IPS-20b (cell line): ENCODE results near the gene SNX24.
A peak's percentile ranks its signal among the peaks of the same experiment; 100 is the strongest.

Source experiments
- H3K27ac ChIP-seq: one replicate; pipeline ENCODE4 v1.5.1; 2013; ENCODE audit warnings: low read length
- H3K27me3 ChIP-seq: 2 replicates; pipeline ENCODE4 v1.6.1; 2013; ENCODE audit warnings: mild to moderate bottlenecking, low read length, inconsistent platforms; ENCODE audit not compliant: insufficient read depth
- H3K36me3 ChIP-seq: 2 replicates; pipeline ENCODE4 v1.6.1; 2013; ENCODE audit warnings: low read depth, mild to moderate bottlenecking, inconsistent platforms, low read length, moderate library complexity; ENCODE audit not compliant: insufficient read depth
- H3K4me1 ChIP-seq: 2 replicates; pipeline ENCODE4 v1.6.1; 2013; ENCODE audit warnings: mild to moderate bottlenecking, control low read depth, inconsistent platforms, low read length, moderate library complexity; ENCODE audit not compliant: insufficient read depth
- H3K4me3 ChIP-seq: 2 replicates; pipeline ENCODE4 v1.5.1; 2013; ENCODE audit warnings: mild to moderate bottlenecking, low read length, inconsistent platforms
- H3K9ac ChIP-seq: 2 replicates; pipeline ENCODE4 v1.6.1; 2013; ENCODE audit warnings: low read depth, mild to moderate bottlenecking, inconsistent platforms, low read length, moderate library complexity
- H3K9me3 ChIP-seq: 2 replicates; pipeline ENCODE4 v1.6.1; 2013; ENCODE audit warnings: mild to moderate bottlenecking, low read depth, low read length, inconsistent platforms; ENCODE audit not compliant: insufficient read depth

Gene SNX24

GRCh38 chr5:123036391-123037103, 191.1 kb downstream of the SNX24 start, which contains the start of gene PPIC:
Gene PPIC, minus strand, starts transcription at chr5:123036725. Its CDS starts 100 bp downstream, at chr5:123036625.
- H3K4me1 ChIP-seq: peaks cover 6% of the 10 kb centered on the region; the same call in 1 of the 2 replicates
- peaks cover 61% of the 10 kb centered on the region for H3K27me3 ChIP-seq
- H3K9ac ChIP-seq: peak within 1 kb of the TSS; percentile 54; the same call in 1 of the 2 replicates
- H3K36me3 ChIP-seq: no peaks in the 10 kb centered on the region
- no peaks in the 10 kb centered on the region for H3K9me3 ChIP-seq
- peak within 1 kb of the TSS; percentile 78 for H3K4me3 ChIP-seq
- H3K27ac ChIP-seq: no peak within 1 kb of the TSS

GRCh38 chr5:123037104-123037418, 191.6 kb downstream of the SNX24 start:
- Histone ChIP-seq H3K4me1 (peaks cover 6% of the 10 kb centered on the region; the same call in 1 of the 2 replicates), H3K9ac (peak overlapping the region; percentile 54; the same call in 1 of the 2 replicates), H3K27ac (no peak overlapping the region), H3K27me3 (peaks cover 61% of the 10 kb centered on the region), H3K36me3 (no peaks in the 10 kb centered on the region), H3K4me3 (peak overlapping the region; percentile 78), H3K9me3 (no peaks in the 10 kb centered on the region)

GRCh38 chr5:123039673-123040072, 194.3 kb downstream of the SNX24 start:
- H3K36me3 ChIP-seq: no peaks in the 10 kb centered on the region
- no peaks in the 10 kb centered on the region for H3K9me3 ChIP-seq
- peaks cover 5% of the 10 kb centered on the region; the same call in 1 of the 2 replicates for H3K4me1 ChIP-seq
- H3K27me3 ChIP-seq: peaks cover 44% of the 10 kb centered on the region
- no peak overlapping the region for H3K4me3 ChIP-seq
- H3K9ac ChIP-seq: no peak overlapping the region
- no peak overlapping the region for H3K27ac ChIP-seq

GRCh38 chr5:123044926-123045617, 199.7 kb downstream of the SNX24 start:
- Histone ChIP-seq H3K4me3 (no peak overlapping the region), H3K27me3 (no peaks in the 10 kb centered on the region), H3K9me3 (no peaks in the 10 kb centered on the region), H3K4me1 (no peaks in the 10 kb centered on the region), H3K9ac (no peak overlapping the region), H3K27ac (no peak overlapping the region), H3K36me3 (no peaks in the 10 kb centered on the region)

GRCh38 chr5:123046222-123046621, 200.8 kb downstream of the SNX24 start:
- Histone ChIP-seq H3K4me1 (no peaks in the 10 kb centered on the region), H3K27me3 (no peaks in the 10 kb centered on the region), H3K36me3 (no peaks in the 10 kb centered on the region), H3K4me3 (no peak overlapping the region), H3K9me3 (no peaks in the 10 kb centered on the region), H3K27ac (no peak overlapping the region), H3K9ac (no peak overlapping the region)

- H3K27me3 ChIP-seq: no peaks in the 10 kb centered on the region
- no peak overlapping the region for H3K9ac ChIP-seq
- H3K27ac ChIP-seq: no peak overlapping the region
- H3K4me1 ChIP-seq: no peaks in the 10 kb centered on the region
- no peaks in the 10 kb centered on the region for H3K36me3 ChIP-seq
- H3K9me3 ChIP-seq: no peaks in the 10 kb centered on the region
- no peak overlapping the region for H3K4me3 ChIP-seq
These were observed 202.3 kb downstream of the SNX24 start for GRCh38 chr5:123047706-123048105.

- H3K27me3 ChIP-seq: no peaks in the 10 kb centered on the region
- no peaks in the 10 kb centered on the region for H3K4me1 ChIP-seq
- no peak overlapping the region for H3K27ac ChIP-seq
- no peak overlapping the region for H3K9ac ChIP-seq
- H3K36me3 ChIP-seq: no peaks in the 10 kb centered on the region
- no peaks in the 10 kb centered on the region for H3K9me3 ChIP-seq
- H3K4me3 ChIP-seq: no peak overlapping the region
These were observed 205.8 kb downstream of the SNX24 start for GRCh38 chr5:123051206-123051605.
